IgD-negative memory B cell (primary cell): Measurements from ENCODE around the gene FANCB. TPM values are rescaled to one million over a fixed set of nuclear protein-coding genes. Genes with fewer than 3 reads are reported as not detected.

Experiments used
- H3K27ac Mint-ChIP-seq, 3 donors: one replicate each; pipeline ENCODE4 v1.8.0; 2020 to 2022; ENCODE audit warnings: mild to moderate bottlenecking in 3 of 3, mixed read lengths in 3 of 3, moderate library complexity in 1 of 3
- H3K27me3 Mint-ChIP-seq: one replicate; pipeline ENCODE4 v1.8.0; 2021; ENCODE audit warnings: mixed read lengths
- H3K36me3 Mint-ChIP-seq: one replicate; pipeline ENCODE4 v1.8.0; 2020; ENCODE audit warnings: mild to moderate bottlenecking, mixed read lengths
- H3K4me1 Mint-ChIP-seq, 3 donors: one replicate each; pipeline ENCODE4 v1.8.0; 2020 to 2022; ENCODE audit warnings: mixed read lengths in 3 of 3, mild to moderate bottlenecking in 1 of 3
- H3K4me3 Mint-ChIP-seq, 4 donors: one replicate each; pipeline ENCODE4 v1.8.0; 2020 to 2022; ENCODE audit warnings: mild to moderate bottlenecking in 4 of 4, mixed read lengths in 4 of 4, moderate library complexity in 3 of 4
- H3K9me3 Mint-ChIP-seq, 3 donors: one replicate each; pipeline ENCODE4 v1.8.0; 2020 to 2021; ENCODE audit warnings: mixed read lengths in 3 of 3, mild to moderate bottlenecking in 1 of 3
- polyA plus RNA-seq: library from polyadenylated mRNA; unstranded; fragments of 300-500 nt; fragmentation: Illumina TruSeq; gene quantifications from one replicate; pipeline ENCODE4 v1.2.3, GENCODE V29; 2021

Gene FANCB
- 4.3 TPM for polyA plus RNA-seq

- H3K27ac Mint-ChIP-seq = peak within 1 kb of the TSS; percentile 88 to 95 (median 92)
- H3K27me3 Mint-ChIP-seq = no peaks in the 10 kb centered on the region
- H3K9me3 Mint-ChIP-seq = peaks cover 0 to 3% (median 2%) of the 10 kb centered on the region in 3 donors
- peaks cover 6% of the 10 kb centered on the region for H3K36me3 Mint-ChIP-seq
- H3K4me1 Mint-ChIP-seq = peaks cover 2 to 9% (median 8%) of the 10 kb centered on the region in 3 donors
- H3K4me3 Mint-ChIP-seq = peak within 1 kb of the TSS; percentile 89 to 98 (median 94)
Observed at GRCh38 chrX:14872851-14873675, at the start of gene FANCB, which contains the start of gene MOSPD2. TSS of gene FANCB (minus strand) at chrX:14873069. CDS start at chrX:14865510, 7,559 bp downstream. TSS of gene MOSPD2 (plus strand) at chrX:14873421. CDS start at chrX:14873529, 108 bp downstream.

- H3K4me3 Mint-ChIP-seq = no peak overlapping the region
- H3K36me3 Mint-ChIP-seq = no peaks in the 10 kb centered on the region
- no peaks in the 10 kb centered on the region for H3K9me3 Mint-ChIP-seq
- no peaks in the 10 kb centered on the region for H3K27me3 Mint-ChIP-seq
- peaks cover 0 to 2% (median 0%) of the 10 kb centered on the region in 3 donors for H3K4me1 Mint-ChIP-seq
- H3K27ac Mint-ChIP-seq = peak overlapping the region in 1 of 3 donors; percentile 3
Observed at GRCh38 chrX:14922437-14922836, 49.6 kb upstream of the FANCB start.

GRCh38 chrX:14920196-14920595 lies 47.3 kb upstream of the FANCB start:
- Mint-ChIP-seq H3K27me3 (no peaks in the 10 kb centered on the region), H3K4me1 (peaks cover 0 to 2% (median 0%) of the 10 kb centered on the region in 3 donors), H3K27ac (peak overlapping the region in 1 of 3 donors; percentile 25), H3K36me3 (no peaks in the 10 kb centered on the region), H3K4me3 (no peak overlapping the region), H3K9me3 (no peaks in the 10 kb centered on the region)

DNA sequence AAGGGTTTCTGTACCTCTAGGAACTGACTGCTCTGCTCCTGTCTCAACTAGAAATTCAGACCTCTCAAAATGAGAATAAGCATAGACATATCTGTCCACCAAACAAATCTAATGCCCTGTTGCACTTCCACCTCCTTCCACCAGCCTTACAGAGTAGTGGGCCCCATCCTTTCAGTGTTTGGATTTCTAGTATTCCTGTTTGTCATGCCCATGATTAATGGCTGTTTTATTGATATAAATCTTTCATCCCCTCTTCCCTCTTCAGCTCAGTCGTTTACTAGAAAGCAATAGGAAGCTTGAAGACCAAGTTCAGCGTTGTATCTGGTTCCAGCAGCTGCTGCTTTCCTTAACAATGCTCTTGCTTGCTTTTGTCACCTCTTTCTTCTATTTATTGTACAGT lies 46.5 kb upstream of the FANCB start:
- Mint-ChIP-seq H3K4me1 (peaks cover 0 to 2% (median 0%) of the 10 kb centered on the region in 3 donors), H3K27ac (no peak overlapping the region), H3K27me3 (no peaks in the 10 kb centered on the region), H3K9me3 (no peaks in the 10 kb centered on the region), H3K4me3 (no peak overlapping the region), H3K36me3 (no peaks in the 10 kb centered on the region)

- Mint-ChIP-seq H3K4me3 (no peak overlapping the region), H3K27ac (no peak overlapping the region), H3K4me1 (no peaks in the 10 kb centered on the region), H3K9me3 (no peaks in the 10 kb centered on the region), H3K27me3 (no peaks in the 10 kb centered on the region), H3K36me3 (no peaks in the 10 kb centered on the region)
Observed at GRCh38 chrX:14916017-14916674, 43.3 kb upstream of the FANCB start.

DNA sequence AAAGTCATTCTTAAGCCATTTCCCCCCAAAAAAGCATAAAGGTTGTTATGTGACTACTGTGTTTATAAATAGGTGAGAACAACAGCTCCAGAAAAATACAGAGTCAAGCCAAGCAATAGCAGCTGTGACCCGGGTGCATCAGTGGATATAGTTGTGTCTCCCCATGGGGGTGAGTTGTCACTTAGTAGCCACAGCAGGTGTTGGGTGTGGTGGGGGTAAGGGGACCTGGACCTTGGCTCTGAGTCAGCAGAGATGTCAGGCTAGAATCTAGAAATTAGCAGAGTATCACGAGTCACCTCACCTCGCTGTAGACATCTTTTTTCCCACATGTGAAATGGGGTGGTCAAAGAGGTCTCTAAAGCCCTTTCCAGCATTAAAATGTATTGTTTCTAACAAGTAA lies 42.7 kb upstream of the FANCB start:
- H3K4me1 Mint-ChIP-seq = no peaks in the 10 kb centered on the region
- H3K27me3 Mint-ChIP-seq = no peaks in the 10 kb centered on the region
- no peak overlapping the region for H3K4me3 Mint-ChIP-seq
- H3K27ac Mint-ChIP-seq = no peak overlapping the region
- no peaks in the 10 kb centered on the region for H3K36me3 Mint-ChIP-seq
- no peaks in the 10 kb centered on the region for H3K9me3 Mint-ChIP-seq

DNA sequence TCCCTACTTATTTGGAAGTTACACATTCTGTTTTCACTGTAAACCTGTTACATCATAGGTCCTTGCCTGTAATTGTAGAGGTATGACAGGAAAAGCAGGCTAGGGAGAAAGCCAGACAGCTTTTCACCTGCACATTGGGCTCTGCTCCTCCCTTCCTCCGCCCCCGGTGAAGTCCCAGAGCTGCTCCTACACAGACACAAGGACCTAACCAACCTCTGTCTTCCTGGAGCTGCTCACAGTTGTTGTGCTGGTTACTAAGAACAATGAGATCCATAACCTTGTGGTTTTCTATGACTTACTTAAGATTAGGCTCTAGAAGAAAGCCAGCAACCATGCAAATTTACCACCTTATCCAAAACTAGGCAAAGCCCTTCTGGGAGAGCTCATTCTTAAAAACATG lies 40.4 kb upstream of the FANCB start:
- Mint-ChIP-seq H3K4me3 (no peak overlapping the region), H3K27ac (no peak overlapping the region), H3K9me3 (no peaks in the 10 kb centered on the region), H3K4me1 (peaks cover 0 to 2% (median 0%) of the 10 kb centered on the region in 3 donors), H3K27me3 (no peaks in the 10 kb centered on the region), H3K36me3 (no peaks in the 10 kb centered on the region)

DNA sequence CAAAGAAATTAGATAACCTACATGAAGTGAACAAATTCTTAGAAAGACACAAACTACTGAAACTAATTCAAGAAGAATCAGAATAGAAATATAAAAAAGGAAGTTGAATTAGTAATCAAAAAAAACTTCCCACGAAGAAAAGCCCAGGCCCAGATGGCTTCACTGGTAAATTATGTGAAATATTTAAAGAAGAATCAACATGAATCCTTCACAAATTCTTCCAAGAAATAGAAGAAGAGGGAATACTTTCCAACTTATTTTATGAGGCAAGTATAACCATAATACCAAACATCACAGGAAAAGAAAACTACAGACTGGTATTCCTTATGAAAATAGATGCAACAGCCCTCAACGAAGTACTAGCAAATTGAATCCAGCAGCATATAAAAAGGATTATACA lies 31.0 kb upstream of the FANCB start:
- H3K4me3 Mint-ChIP-seq = no peak overlapping the region
- peaks cover 15% of the 10 kb centered on the region for H3K36me3 Mint-ChIP-seq
- peaks cover 0 to 9% (median 6%) of the 10 kb centered on the region in 3 donors for H3K9me3 Mint-ChIP-seq
- H3K27ac Mint-ChIP-seq = no peak overlapping the region
- no peaks in the 10 kb centered on the region for H3K4me1 Mint-ChIP-seq
- peaks cover 2% of the 10 kb centered on the region for H3K27me3 Mint-ChIP-seq

DNA sequence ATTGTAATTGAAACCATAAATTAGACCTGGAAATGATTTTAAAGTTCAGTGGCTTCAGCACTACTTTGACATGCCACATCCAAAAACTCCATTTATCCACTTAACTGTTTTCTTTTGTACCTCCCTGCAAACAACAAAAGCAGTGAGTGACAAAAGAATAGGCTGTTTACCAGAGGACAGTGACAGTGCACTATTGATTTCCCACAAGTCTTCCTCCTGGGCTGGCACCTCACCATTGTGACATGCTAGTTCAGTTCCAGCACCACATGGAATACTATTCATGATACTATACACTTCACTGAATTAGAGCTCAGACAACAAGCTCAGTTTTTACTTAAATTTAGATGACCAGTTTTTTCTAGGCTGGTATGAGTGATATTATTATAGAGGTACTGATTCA lies 29.7 kb upstream of the FANCB start:
- H3K27me3 Mint-ChIP-seq = peaks cover 2% of the 10 kb centered on the region
- H3K4me3 Mint-ChIP-seq = no peak overlapping the region
- H3K4me1 Mint-ChIP-seq = no peaks in the 10 kb centered on the region

DNA sequence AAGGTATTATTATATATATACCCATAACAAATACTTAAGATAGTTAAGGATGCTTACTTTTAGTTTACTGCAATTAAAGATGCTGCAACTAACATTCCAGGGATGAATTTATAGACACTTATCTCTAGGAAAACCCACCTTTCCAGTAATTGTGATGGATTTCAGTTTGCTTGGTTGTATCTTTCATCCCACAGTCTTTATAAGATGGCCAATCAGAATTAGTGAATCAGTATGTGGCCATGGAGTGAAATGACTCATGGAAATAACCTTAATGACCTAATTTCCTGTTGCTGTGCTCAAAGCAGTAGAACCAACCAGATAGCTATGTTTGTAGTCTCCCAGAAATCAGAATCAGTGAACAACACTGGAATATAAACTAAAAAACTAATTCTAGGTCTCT lies 26.7 kb upstream of the FANCB start:
- H3K27ac Mint-ChIP-seq = no peak overlapping the region
- H3K4me1 Mint-ChIP-seq = peaks cover 0 to 3% (median 0%) of the 10 kb centered on the region in 3 donors
- peaks cover 0 to 8% (median 0%) of the 10 kb centered on the region in 3 donors for H3K9me3 Mint-ChIP-seq
- peaks cover 12% of the 10 kb centered on the region for H3K36me3 Mint-ChIP-seq
- H3K27me3 Mint-ChIP-seq = peaks cover 2% of the 10 kb centered on the region
- H3K4me3 Mint-ChIP-seq = no peak overlapping the region

More for the DNA sequence above, 29.7 kb upstream of the FANCB start:
- Mint-ChIP-seq H3K36me3 (peaks cover 15% of the 10 kb centered on the region), H3K27ac (no peak overlapping the region), H3K9me3 (peaks cover 0 to 9% (median 6%) of the 10 kb centered on the region in 3 donors)

DNA sequence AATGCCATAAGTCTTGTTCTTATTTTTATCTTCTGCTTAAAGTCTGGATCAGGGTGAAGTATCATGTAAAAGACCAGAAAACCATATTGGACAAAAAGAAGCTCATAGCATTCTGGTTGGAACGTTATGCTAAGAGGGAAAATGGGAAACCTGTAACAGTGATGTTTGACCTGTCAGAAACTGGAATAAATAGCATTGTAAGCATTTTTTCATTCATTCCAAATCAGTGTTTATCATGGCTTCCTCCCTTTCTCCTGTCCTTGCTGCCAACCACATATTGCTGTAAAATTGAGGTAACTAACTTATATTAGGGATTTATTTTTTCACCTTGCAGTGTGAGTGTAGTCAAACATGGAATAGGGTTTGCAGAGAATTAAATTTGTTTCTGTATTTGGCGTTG lies 24.2 kb upstream of the FANCB start:
- H3K4me1 Mint-ChIP-seq = peaks cover 0 to 3% (median 0%) of the 10 kb centered on the region in 3 donors
- no peaks in the 10 kb centered on the region for H3K27me3 Mint-ChIP-seq
- H3K4me3 Mint-ChIP-seq = no peak overlapping the region
- H3K36me3 Mint-ChIP-seq = peaks cover 3% of the 10 kb centered on the region
- H3K9me3 Mint-ChIP-seq = no peaks in the 10 kb centered on the region
- H3K27ac Mint-ChIP-seq = no peak overlapping the region

GRCh38 chrX:14896273-14896672 lies 23.4 kb upstream of the FANCB start:
- Mint-ChIP-seq H3K27ac (no peak overlapping the region), H3K4me3 (no peak overlapping the region), H3K9me3 (no peaks in the 10 kb centered on the region), H3K36me3 (peaks cover 3% of the 10 kb centered on the region), H3K4me1 (peaks cover 0 to 3% (median 0%) of the 10 kb centered on the region in 3 donors), H3K27me3 (no peaks in the 10 kb centered on the region)

DNA sequence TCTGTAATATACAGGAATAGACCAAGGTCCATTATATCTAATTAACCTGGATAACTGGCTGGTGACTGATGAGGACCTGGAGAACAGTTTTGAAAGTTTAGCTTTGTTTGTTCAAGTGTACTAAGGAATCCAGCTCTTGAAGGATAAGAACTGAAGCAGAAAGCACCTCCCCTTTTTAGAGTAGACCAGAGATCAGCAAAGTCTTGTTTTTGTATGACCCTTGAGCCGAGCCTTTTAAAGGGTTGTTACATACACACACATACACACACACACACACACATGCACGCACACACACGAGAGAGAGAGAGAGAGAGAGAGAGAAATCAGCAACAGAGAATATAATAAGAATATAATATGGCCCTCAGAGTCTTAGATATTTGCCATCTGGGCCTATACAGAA lies 13.4 kb upstream of the FANCB start:
- Mint-ChIP-seq H3K4me1 (peaks cover 0 to 3% (median 0%) of the 10 kb centered on the region in 3 donors), H3K4me3 (no peak overlapping the region), H3K36me3 (peaks cover 3% of the 10 kb centered on the region), H3K27me3 (peaks cover 1% of the 10 kb centered on the region), H3K9me3 (no peaks in the 10 kb centered on the region), H3K27ac (no peak overlapping the region)

- Mint-ChIP-seq H3K27ac (no peak overlapping the region), H3K27me3 (peaks cover 1% of the 10 kb centered on the region), H3K4me3 (no peak overlapping the region), H3K4me1 (no peaks in the 10 kb centered on the region), H3K36me3 (peaks cover 1% of the 10 kb centered on the region), H3K9me3 (no peaks in the 10 kb centered on the region)
Observed at GRCh38 chrX:14884714-14885113, 11.8 kb upstream of the FANCB start.

DNA sequence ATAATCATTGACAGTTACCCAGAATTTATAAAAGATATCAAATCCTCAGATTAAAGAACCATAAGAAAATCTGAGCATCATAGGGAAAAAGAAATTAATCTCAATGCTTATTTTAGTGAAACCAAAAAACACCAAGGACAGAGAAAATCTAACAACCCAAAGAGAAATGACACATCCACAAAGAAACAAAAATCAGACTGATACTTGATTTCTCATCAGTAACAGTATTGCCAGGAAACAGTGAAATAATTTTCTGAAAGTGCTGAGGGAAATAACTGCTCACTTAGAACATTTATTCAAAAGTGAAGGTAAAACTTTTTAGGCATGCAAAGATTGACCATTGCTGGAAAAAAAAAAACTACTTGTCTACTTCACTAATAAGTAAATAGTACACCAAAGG lies 11.0 kb upstream of the FANCB start:
- Mint-ChIP-seq H3K4me3 (no peak overlapping the region), H3K27ac (no peak overlapping the region), H3K27me3 (peaks cover 1% of the 10 kb centered on the region), H3K4me1 (no peaks in the 10 kb centered on the region), H3K9me3 (no peaks in the 10 kb centered on the region), H3K36me3 (peaks cover 1% of the 10 kb centered on the region)
